CD4-positive, alpha-beta T cell (primary cell): Measurements from ENCODE around the gene KCND2. TPM values are rescaled to one million over a fixed set of nuclear protein-coding genes. Genes with fewer than 3 reads are reported as not detected.
"Not testable (repeated sequence)": the region's sequence is repeated elsewhere in the genome, so short reads cannot be mapped to it uniquely, and the experiment has no call there.

ENCODE experiments used
- ATAC-seq: fragments of 200-7000 bp; cut with Tn5 transposase; one replicate; pipeline ENCODE4 v1.10.0; 2022; ENCODE audit warnings: mild to moderate bottlenecking; ENCODE audit not compliant: poor library complexity
- CTCF ChIA-PET: fragments of 350-600 bp; sonication (Branson Sonifier 250); formaldehyde crosslinking; loops from one replicate; lab custom pipeline; 2021; ENCODE audit warnings: antibody characterized with exemption, inconsistent platforms; lab: Charles Lee
- POLR2A ChIA-PET: fragments of 350-600 bp; sonication (Branson Sonifier 250); formaldehyde crosslinking; loops from one replicate; lab custom pipeline; 2021; ENCODE audit warnings: antibody characterized with exemption, inconsistent platforms; lab: Charles Lee
- DNase-seq, 14 experiments: peaks; one replicate each; pipeline ENCODE4 v3.0.0-alpha.2; 2013 to 2020; ENCODE audit warnings: mixed read lengths in 2 of 14
- H3K27ac ChIP-seq, 2 donors: one replicate each; pipeline versions ENCODE4 v1.5.1 to v1.7.0; 2013; ENCODE audit warnings: low read length in 2 of 2, low read depth in 1 of 2, mild to moderate bottlenecking in 1 of 2
- H3K27me3 ChIP-seq, 2 experiments: 1 replicate in 1 of 2; 2 replicates in 1 of 2; pipeline versions ENCODE4 v1.6.1 to v1.7.0; 2013; ENCODE audit warnings: low read length in 2 of 2, control low read depth in 1 of 2, mild to moderate bottlenecking in 1 of 2, moderate library complexity in 1 of 2; ENCODE audit not compliant: insufficient read depth in 2 of 2, control insufficient read depth in 1 of 2
- H3K36me3 ChIP-seq: one replicate; pipeline ENCODE4 v1.6.1; 2013; ENCODE audit warnings: low read length, control low read depth; ENCODE audit not compliant: insufficient read depth
- H3K4me1 ChIP-seq: one replicate; pipeline ENCODE4 v1.6.1; 2013; ENCODE audit warnings: low read length, control low read depth; ENCODE audit not compliant: insufficient read depth
- H3K4me3 ChIP-seq: one replicate; pipeline ENCODE4 v1.5.1; 2013; ENCODE audit warnings: mild to moderate bottlenecking, low read length, moderate library complexity
- H3K9me3 ChIP-seq, 2 experiments: 1 replicate in 1 of 2; 2 replicates in 1 of 2; pipeline versions ENCODE4 v1.6.1 to v1.7.0; 2013; ENCODE audit warnings: low read length in 2 of 2, mild to moderate bottlenecking in 2 of 2, control low read depth in 1 of 2, moderate library complexity in 1 of 2; ENCODE audit not compliant: control insufficient read depth in 1 of 2, insufficient read depth in 1 of 2
- H3K27ac Mint-ChIP-seq: one replicate; pipeline ENCODE4 v1.8.0; 2020; ENCODE audit warnings: mixed read lengths
- H3K27me3 Mint-ChIP-seq: one replicate; pipeline ENCODE4 v1.8.0; 2021; ENCODE audit warnings: mixed read lengths
- H3K36me3 Mint-ChIP-seq: one replicate; pipeline ENCODE4 v1.8.0; 2021; ENCODE audit warnings: low read depth, mixed read lengths
- H3K4me1 Mint-ChIP-seq: one replicate; pipeline ENCODE4 v1.8.0; 2021; ENCODE audit warnings: low read depth, mixed read lengths
- H3K4me3 Mint-ChIP-seq: one replicate; pipeline ENCODE4 v1.8.0; 2020; ENCODE audit warnings: mild to moderate bottlenecking, mixed read lengths
- H3K9me3 Mint-ChIP-seq: one replicate; pipeline ENCODE4 v1.8.0; 2020; ENCODE audit warnings: mixed read lengths
- CTCF ChIP-seq: fragments of 200-600 bp; IDR thresholded peaks from one replicate; pipeline ENCODE4 v1.8.0; 2022; ENCODE audit warnings: antibody characterized with exemption, mild to moderate bottlenecking
- intact Hi-C, 2 experiments: fragments of 100-400 bp; cut with DNase I in 1 of 2; cut with micrococcal nuclease in 1 of 2; formaldehyde crosslinking; loops; one replicate each; pipeline versions ENCODE4 v1.15.1 to v1.9.0; 2023 to 2025; cut with DNase I, micrococcal nuclease
- total RNA-seq, 174 experiments: library from RNA in 2 of 174; stranded (reverse) in 2 of 174; gene quantifications; one replicate each; pipeline ENCODE4 v1.2.3 and lab custom pipeline; 2021 to 2026

Gene KCND2
- total RNA-seq, 2 experiments from 2014 or later, result not detected

- Histone ChIP-seq H3K4me3 (no peak overlapping the region), H3K36me3 (no peaks in the 10 kb centered on the region), H3K9me3 (no peaks in the 10 kb centered on the region), H3K27me3 (no peaks in the 10 kb centered on the region), H3K4me1 (no peaks in the 10 kb centered on the region), H3K27ac (no peak overlapping the region)
- CTCF ChIA-PET, result no interaction called here
- no peak overlapping the region for H3K4me3 Mint-ChIP-seq
- peaks cover 5% of the 10 kb centered on the region for H3K9me3 Mint-ChIP-seq
- DNase-seq, result no peak
- H3K27ac Mint-ChIP-seq, result no peak overlapping the region
- TF ChIP-seq CTCF, result no peak
- ATAC-seq, result no peak
- intact Hi-C loops, result no loop called here
- POLR2A ChIA-PET, result no interaction called here
- no peaks in the 10 kb centered on the region for H3K36me3 Mint-ChIP-seq
- no peaks in the 10 kb centered on the region for H3K27me3 Mint-ChIP-seq
- no peaks in the 10 kb centered on the region for H3K4me1 Mint-ChIP-seq
These were observed 282.1 kb downstream of the KCND2 start for GRCh38 chr7:120554960-120555571.

- no peak overlapping the region for H3K27ac Mint-ChIP-seq
- Histone ChIP-seq H3K4me1 (no peaks in the 10 kb centered on the region), H3K36me3 (no peaks in the 10 kb centered on the region), H3K27me3 (no peaks in the 10 kb centered on the region), H3K27ac (no peak overlapping the region), H3K9me3 (no peaks in the 10 kb centered on the region), H3K4me3 (no peak overlapping the region)
- CTCF ChIA-PET, result interaction anchor here (0.6 kb wide), 1 partner anchor 443 kb away, joined by 3 read pairs; no protein-coding TSS in a partner anchor
- H3K4me3 Mint-ChIP-seq, result no peak overlapping the region
- no peak for TF ChIP-seq CTCF
- H3K9me3 Mint-ChIP-seq, result no peaks in the 10 kb centered on the region
- ATAC-seq, result no peak
- no peaks in the 10 kb centered on the region for H3K36me3 Mint-ChIP-seq
- H3K27me3 Mint-ChIP-seq, result no peaks in the 10 kb centered on the region
- intact Hi-C loops, result no loop called here
- DNase-seq, result no peak
- POLR2A ChIA-PET, result no interaction called here
- H3K4me1 Mint-ChIP-seq, result no peaks in the 10 kb centered on the region
These were observed 291.2 kb downstream of the KCND2 start for GRCh38 chr7:120564145-120564544.

DNA sequence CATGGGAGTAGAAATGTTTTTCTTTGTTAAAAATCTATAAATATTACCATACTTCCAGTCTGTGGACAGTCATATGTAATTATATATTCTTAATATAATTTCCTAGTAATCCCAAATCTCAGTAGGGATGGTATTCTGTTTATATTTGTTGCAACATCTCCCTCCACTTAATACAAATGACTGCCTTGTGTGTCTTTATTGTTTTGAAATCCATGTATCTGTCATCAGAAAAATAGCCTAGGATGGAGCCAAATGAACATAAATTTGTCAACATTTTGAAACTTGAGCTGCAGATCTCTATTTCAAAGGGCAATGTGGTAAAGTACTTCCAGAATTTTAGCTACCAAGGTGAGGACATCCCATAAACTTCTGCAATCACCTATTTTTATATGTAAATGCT is 294.2 kb downstream of the KCND2 start:
- no peaks in the 10 kb centered on the region for H3K9me3 ChIP-seq
- no peak overlapping the region for H3K27ac Mint-ChIP-seq
- H3K27me3 Mint-ChIP-seq, result no peaks in the 10 kb centered on the region
- H3K36me3 Mint-ChIP-seq, result no peaks in the 10 kb centered on the region
- no peak for ATAC-seq
- no peaks in the 10 kb centered on the region for H3K4me1 ChIP-seq
- no peaks in the 10 kb centered on the region for H3K4me1 Mint-ChIP-seq
- DNase-seq, result no peak
- no peak overlapping the region for H3K27ac ChIP-seq
- no peak overlapping the region for H3K4me3 ChIP-seq
- H3K9me3 Mint-ChIP-seq, result no peaks in the 10 kb centered on the region
- TF ChIP-seq CTCF, result no peak
- H3K27me3 ChIP-seq, result no peaks in the 10 kb centered on the region
- POLR2A ChIA-PET, result no interaction called here
- intact Hi-C loops, result no loop called here
- H3K4me3 Mint-ChIP-seq, result no peak overlapping the region
- CTCF ChIA-PET, result no interaction called here
- no peaks in the 10 kb centered on the region for H3K36me3 ChIP-seq

DNA sequence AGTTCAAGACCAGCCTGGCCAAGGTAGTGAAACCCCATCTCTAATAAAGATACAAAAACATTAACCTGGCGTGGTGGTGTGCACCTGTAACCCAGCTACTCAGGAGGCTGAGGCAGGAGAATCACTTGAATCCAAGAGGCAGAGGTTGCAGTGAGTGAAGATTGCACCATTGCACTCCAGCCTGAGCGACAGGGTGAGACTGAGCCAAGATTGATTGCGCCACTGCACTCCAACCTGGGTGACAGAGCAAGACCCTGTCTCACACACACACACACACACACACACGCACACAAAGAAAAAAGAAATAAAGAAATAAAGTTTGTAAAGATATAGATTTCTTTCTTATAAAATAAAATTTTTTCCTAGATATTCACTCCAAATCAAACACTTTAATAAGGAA is 305.7 kb downstream of the KCND2 start:
- H3K27ac Mint-ChIP-seq, POLR2A ChIA-PET, H3K4me1 Mint-ChIP-seq, H3K27ac ChIP-seq, H3K4me3 ChIP-seq, H3K27me3 ChIP-seq, H3K36me3 Mint-ChIP-seq, CTCF ChIA-PET, H3K9me3 Mint-ChIP-seq, DNase-seq, ATAC-seq, intact Hi-C loops, H3K4me1 ChIP-seq, H3K4me3 Mint-ChIP-seq, H3K36me3 ChIP-seq, H3K27me3 Mint-ChIP-seq, H3K9me3 ChIP-seq: not testable (repeated sequence)
